HG03520 (cell line): ENCODE data around the gene RCE1.

Source experiments
- ATAC-seq: cut with Tn5 transposase; IDR thresholded peaks from one replicate; pipeline ENCODE4 v1.9.1; 2021; ENCODE audit warnings: mild to moderate bottlenecking, moderate library complexity; ENCODE audit not compliant: unreplicated experiment

Gene RCE1

DNA sequence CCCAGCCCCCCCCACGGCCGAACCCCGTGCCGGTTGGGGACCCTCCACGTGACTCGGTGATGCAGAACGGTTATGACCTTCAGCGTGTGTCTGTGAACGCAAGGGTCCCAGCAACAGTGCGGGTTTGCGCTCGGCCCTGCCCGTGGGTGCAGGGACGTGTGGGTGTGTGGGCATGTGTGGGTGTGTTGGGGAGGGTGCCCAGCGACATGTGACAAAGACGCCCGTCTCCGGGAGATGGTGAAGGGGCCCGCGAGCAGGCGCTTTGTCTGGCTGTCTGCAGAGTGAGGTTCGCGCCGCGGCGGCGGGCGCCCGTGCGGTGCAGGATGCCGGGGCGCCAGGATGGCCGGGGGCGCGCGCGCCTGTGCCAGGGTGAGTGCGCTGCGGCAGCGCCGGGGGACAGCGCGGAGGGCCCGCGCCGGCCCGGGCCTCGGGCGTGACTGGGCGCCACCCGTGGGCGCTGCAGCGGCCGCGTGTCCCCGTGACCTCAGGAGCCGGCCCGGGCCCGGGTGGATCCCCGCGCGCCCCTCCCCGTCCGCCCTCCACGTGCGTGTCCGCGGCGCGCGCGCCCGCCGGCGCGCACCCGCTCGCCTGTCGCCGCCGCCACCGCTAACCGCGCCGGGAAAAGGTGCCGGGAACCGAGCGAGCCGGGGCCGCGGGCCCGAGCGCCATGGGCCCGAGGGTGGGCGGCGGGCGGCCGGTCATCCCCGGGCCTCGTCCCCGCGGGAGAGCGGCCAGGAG, 13.4 kb downstream of the RCE1 start, which contains the start of gene LRFN4:
Gene LRFN4, plus strand, starts transcription at position 569 of the 738 bp plus-strand sequence. CDS start 681 bp downstream, outside the sequence.
- peak; percentile 21 for ATAC-seq

GRCh38 chr11:66857234-66857926, 14.1 kb downstream of the RCE1 start:
- no peak for ATAC-seq

GRCh38 chr11:66857927-66858185, 14.6 kb downstream of the RCE1 start:
- no peak for ATAC-seq

DNA sequence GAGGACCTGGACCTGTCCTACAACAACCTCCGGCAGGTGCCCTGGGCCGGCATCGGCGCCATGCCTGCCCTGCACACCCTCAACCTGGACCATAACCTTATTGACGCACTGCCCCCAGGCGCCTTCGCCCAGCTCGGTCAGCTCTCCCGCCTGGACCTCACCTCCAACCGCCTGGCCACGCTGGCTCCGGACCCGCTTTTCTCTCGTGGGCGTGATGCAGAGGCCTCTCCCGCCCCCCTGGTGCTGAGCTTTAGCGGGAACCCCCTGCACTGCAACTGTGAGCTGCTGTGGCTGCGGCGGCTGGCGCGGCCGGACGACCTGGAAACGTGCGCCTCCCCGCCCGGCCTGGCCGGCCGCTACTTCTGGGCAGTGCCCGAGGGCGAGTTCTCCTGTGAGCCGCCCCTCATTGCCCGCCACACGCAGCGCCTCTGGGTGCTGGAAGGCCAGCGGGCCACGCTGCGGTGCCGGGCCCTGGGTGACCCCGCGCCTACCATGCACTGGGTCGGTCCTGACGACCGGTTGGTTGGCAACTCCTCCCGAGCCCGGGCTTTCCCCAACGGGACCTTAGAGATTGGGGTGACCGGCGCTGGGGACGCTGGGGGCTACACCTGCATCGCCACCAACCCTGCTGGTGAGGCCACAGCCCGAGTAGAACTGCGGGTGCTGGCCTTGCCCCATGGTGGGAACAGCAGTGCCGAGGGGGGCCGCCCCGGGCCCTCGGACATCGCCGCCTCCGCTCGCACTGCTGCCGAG, 15.1 kb downstream of the RCE1 start:
- no peak for ATAC-seq

GRCh38 chr11:66858939-66859685, 15.9 kb downstream of the RCE1 start:
- no peak for ATAC-seq

DNA sequence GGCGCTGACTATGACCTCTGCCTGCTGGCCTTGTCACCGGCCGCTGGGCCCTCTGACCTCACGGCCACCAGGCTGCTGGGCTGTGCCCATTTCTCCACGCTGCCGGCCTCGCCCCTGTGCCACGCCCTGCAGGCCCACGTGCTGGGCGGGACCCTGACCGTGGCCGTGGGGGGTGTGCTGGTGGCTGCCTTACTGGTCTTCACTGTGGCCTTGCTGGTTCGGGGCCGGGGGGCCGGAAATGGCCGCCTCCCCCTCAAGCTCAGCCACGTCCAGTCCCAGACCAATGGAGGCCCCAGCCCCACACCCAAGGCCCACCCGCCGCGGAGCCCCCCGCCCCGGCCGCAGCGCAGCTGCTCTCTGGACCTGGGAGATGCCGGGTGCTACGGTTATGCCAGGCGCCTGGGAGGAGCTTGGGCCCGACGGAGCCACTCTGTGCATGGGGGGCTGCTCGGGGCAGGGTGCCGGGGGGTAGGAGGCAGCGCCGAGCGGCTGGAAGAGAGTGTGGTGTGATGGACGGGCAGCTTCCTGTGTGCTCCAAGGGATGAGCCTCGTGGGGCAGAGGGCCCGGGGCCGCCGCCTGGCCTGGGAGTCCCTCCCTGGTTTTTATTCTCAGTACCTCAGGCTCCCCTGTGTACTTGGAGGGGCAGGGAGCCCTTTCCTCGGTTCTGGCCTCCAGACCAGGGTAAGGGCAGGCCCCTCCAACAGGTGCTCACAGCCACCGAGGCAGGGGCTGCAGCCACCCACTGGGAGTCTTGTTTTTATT, 16.6 kb downstream of the RCE1 start:
- ATAC-seq: no peak

GRCh38 chr11:66860449-66860831, 17.2 kb downstream of the RCE1 start:
- no peak for ATAC-seq

DNA sequence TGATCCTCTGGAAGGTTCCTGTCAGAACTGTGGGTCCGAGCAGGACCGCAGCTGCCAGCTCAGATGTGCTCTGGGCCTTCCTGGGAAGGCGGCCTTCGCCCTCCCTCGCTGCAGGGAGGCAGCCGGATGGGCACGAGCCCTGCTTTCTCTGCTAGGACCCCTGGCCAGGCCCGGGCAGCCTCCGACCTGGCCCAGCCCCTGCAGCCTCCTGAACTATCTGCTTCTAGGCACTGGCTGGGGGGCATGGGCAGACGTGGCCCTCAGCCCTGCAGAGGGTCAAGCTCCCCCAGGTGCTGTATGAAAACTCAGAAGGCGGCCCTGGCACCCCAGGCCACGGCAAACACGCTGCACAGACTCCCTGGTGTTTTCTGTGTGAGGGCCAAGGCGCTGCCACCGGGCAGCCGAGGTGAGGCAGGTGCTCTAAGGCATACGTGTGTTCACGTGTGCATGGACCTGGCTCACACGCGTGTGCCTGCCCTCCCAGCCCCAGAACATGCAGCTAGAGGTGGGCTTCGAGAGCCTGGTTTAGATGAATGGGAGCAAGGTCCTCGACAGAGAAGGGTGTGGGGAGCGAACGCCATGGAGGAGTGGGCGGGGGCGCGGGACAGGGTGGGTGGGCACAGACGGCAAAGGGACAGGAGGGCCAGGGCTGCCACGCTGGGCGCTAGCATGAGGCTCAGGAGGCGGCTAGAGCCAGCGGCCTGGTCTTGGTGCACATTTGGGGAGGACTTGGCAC, 18.0 kb downstream of the RCE1 start:
- no peak for ATAC-seq

- ATAC-seq: no peak
These were observed 18.7 kb downstream of the RCE1 start for GRCh38 chr11:66861774-66862558.

DNA sequence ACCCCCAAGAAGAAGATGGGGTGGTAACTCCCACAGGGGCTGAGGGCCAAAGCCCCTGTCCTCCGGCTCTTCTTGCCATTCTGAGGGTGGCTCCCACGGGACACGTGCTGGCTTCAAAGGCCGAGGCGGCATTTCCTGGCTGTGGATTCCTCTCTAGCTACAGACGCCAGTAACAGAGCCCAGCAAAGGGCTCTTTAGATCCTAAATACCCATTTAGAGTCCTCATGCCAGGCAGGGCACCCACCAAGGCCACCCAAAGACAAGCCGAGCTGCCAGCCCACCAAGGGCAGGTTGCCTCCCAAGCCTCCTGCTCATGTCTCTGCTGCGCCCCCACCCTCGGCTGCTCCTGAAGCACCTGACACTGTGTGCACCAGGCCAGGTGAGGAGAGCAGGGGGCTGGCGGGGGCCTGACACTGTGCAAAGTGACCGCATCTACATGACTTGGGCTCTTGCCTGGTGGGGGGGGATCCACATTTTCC, 19.4 kb downstream of the RCE1 start:
- ATAC-seq: no peak

DNA sequence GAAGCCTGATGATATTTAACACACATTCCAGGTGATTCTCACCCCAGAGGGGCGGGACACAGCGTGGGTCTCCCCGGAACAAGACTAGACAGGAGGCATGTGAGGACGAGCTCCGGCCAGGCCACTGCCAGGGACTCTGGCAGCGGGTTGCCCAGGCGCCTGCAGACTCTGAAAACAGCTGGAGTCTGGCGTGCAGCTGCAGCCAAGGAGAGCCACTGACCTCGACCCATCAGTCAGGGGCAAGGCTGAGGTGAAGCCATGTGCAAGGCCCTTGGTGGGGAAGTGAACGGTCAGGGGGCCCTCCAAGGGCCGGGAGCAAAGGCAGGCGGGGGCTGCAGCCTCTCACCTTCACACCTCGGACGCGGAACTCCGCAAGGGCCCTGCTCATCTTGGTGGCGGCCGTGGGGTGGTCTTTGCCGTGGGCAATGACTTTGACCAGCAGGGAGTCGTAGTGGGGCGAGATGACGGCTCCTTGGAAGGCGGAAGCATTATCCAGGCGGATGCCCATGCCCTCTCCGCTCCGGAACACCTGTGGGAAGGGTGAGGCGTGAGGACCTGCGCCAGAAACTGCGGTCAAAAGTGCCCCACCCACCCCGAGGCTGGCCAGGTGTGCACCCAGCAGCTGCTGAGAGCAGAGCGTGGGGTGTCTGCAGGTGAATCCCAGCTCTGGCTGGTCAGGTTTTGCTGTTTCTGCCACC, 20.3 kb downstream of the RCE1 start:
- ATAC-seq: no peak

GRCh38 chr11:66864172-66864901, 21.1 kb downstream of the RCE1 start:
- no peak for ATAC-seq

GRCh38 chr11:66864924-66865697, 21.9 kb downstream of the RCE1 start:
- no peak for ATAC-seq

DNA sequence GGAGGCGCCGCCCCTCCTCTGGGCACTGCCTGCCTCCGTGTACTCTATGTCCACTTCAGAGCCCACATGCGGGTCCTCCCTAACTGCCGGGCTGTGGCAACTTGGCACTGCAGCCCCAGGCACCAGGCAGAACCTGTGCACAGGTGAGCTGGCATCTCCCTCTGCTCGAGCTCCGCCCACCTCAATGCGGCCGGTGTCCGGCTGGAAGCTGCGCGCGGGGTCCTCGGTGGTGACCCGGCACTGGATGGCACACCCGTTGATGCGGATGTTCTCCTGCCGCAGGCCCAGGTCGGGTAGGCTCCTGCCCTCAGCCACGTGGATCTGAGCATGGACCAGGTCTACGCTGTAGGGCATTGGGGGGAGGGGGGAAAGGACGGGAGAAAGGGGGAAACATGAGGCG, 22.8 kb downstream of the RCE1 start:
- ATAC-seq: no peak

DNA sequence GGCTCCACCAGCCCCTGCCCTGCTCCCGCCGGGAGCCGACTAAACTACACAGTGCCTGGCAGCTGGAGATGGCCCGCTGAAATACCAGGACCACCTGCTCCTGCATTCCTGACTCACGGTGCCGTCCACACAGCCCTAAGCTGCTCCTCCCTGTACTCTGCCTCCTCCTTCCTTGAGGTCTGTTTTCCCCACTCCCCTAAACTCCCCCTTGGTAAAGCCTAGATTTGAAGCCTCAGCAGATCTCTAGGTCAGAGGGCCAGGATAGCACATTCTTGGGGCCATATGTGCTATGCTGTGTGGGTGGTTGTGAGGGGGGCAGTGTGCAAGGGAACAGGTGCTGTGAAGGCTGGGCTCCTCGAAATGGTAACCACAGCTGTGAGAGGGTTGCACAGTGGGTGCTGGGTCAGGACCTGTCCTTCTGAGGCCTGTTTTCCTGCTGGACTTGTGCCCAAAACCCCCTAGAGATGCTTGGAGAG, 23.3 kb downstream of the RCE1 start:
- ATAC-seq: no peak

DNA sequence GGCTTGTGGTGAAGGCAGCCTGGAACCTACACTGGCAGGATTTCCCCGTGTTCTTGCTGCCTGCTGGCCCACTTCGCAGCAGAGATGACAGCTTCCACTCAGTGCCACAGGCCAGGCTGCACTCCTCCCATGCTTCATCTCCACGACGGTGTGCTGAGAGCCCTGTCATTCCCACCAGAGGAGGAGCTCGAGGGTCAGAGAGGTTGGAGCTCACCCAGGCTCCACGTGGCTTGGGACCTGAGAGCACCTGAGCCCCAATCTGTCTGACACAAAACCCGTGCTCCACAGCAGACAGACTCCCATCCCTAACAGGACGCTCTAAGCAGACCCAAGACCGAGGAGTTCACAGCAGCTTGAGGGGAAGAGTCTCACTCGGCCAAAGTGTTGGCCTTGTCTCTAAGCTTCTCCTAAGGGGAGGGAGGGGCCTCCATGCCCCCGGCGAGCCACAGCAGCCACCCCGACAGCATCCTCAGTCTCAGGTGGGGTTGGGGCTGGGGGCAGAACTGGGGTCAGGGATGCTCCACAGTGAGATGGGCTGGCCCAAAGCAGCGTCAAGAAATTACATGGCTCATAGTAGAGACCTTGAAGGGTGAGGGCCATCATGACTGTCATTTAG, 24.3 kb downstream of the RCE1 start:
- no peak for ATAC-seq
